TTC549 (cell line): ENCODE measurements around the gene HNRNPA1.
"Not testable (repeated sequence)": the region's sequence is repeated elsewhere in the genome, so short reads cannot be mapped to it uniquely, and the experiment has no call there.

Experiments
- FAIRE-seq: peaks from 2 replicates; lab custom pipeline; 2012; peaks lifted over from hg19 to GRCh38; lab: Jason Lieb, UNC

Gene HNRNPA1

DNA sequence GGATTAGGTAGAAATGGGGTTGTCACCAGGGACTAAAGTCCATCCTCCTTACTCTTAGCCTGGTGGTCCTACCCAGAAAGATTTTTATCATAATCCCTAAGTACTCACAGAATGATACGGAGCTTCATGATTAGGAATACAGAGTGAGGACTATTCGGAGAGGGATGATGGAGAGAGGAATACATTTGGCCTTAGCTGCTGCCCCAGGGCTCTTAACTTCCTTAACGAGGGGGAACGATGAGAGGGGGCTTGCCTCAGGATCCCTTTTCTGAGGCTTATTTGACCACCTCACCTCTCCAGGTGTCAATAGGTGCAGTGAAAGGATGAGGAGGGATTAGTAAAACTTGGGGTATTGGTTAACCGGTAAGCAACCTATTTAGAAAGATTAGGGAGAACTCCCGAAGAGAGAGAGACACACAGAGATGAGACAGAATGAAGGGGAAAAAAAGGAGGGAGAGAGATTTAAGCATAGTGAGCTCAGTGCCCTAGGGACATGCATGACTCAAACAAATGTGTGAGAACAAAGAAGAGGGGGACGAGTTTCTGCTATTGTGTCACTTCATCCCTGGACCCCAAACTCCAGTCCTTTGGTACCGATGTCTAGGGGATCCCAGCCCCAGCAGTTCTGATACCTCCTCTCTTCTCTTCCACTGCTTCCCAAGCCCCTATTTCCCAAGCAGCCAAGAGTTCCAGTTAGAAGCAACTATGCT lies 19.1 kb downstream of the HNRNPA1 start:
- FAIRE-seq, result no peak

DNA sequence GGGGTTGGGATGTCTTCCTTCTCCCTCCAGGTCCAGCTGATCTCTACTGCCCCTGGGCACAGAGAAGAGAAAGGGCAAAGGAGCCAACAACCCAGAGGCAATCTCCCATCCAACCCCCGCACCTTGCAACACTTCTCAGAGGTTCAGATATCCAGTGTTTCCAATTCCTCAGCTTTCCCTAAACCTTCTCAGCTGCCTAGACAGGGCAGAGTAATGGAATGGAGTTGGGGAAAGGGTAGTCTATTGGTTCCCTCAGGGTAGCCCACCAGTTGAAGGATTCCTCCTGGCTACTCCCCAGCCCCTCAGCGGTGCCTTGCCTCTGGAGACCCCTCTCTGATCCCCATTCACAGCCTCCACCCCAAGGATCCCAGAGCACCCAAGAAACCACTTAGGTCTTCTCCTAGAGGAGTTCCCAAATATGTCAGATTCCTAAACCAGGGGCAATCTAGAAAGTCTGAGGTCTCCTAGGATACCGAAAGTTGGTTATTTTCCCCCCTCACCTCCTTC lies 19.8 kb downstream of the HNRNPA1 start:
- no peak for FAIRE-seq

DNA sequence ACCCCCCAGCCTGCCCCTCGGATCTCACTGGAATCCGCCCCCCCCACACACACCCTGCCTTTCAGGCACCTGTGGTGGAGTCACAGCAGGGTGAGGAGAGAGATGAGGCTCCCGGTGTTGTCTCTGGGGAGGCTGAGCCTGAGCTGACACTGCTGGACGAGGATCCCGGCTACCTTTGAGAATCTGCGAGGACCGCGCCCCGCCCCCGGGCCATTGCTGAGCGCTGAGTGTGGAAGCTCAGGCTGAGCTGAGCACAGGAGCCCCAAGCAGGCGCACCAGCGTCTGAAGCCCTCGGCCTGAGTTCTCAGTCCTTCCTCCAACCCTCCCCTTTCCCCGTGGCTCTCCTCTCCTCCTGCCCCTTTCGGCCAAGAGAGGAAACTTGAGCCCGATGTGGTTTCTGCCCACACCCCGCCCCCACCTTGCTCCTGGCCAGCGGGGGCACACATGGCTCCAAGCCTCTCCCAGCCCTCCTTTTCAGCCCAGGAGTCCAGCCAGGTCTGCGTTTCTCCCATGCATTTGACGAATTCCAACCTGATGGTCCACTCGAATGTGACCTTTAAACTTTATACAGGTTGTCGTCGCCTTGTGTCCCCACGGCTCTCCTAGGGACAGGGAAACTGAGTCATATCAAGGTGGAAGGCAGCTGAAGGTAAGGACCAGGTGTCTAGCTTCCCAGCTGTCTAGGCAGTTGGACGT lies 20.4 kb downstream of the HNRNPA1 start, which contains the start of gene NFE2:
Gene NFE2 (minus strand): TSS at position 284 of the 696 bp plus-strand sequence. CDS start 5,767 bp downstream, outside the sequence.
- no peak for FAIRE-seq

DNA sequence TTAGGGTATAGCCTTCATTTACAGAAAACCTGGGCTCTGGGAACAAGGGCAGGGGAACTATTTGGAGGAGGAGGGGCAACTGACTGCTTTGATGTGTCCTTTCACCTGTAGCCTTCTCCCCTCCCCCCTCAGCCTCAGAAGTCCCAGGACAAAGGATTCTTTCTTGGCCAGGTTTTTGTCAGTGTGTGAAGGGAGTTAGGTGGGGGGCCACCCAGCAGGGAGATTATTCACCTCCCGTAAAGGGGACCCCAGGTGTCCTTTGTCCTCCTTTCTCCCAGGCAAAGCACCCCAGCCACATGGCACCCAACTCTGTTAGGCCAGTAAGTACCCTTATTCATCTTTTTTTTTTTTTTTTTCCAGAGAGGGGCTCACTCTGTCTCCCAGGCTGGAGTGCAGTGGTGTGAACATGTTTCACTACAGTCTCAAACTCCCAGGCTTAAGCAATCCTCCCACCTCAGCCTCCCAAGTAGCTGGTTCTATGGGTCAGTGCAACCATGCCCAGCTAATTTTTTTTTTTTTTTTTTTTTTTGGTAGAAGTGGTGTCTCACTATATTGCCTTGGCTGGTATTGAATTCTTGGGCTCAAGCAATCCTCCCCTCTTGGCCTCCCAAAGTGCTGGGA lies 21.0 kb downstream of the HNRNPA1 start:
- no peak for FAIRE-seq

DNA sequence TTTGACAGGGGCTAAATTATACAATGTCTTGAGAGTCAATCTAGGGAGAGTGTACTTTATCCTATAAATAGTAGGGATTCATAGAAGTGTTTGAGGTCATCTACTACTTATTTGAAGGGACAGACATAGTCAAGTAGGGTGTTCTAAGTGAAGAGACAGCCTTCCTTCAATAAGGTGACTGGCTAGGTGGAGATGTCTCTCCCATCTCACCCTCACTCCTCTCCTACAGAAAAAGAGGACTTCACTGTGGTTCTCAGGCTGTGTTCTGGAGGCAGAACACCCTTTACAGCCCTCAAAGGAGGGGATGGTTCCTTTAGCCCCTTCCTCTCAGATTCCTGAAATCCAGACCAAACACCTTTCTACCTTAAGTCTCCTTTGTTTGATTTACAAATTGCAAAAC lies 23.1 kb downstream of the HNRNPA1 start:
- FAIRE-seq, result no peak

DNA sequence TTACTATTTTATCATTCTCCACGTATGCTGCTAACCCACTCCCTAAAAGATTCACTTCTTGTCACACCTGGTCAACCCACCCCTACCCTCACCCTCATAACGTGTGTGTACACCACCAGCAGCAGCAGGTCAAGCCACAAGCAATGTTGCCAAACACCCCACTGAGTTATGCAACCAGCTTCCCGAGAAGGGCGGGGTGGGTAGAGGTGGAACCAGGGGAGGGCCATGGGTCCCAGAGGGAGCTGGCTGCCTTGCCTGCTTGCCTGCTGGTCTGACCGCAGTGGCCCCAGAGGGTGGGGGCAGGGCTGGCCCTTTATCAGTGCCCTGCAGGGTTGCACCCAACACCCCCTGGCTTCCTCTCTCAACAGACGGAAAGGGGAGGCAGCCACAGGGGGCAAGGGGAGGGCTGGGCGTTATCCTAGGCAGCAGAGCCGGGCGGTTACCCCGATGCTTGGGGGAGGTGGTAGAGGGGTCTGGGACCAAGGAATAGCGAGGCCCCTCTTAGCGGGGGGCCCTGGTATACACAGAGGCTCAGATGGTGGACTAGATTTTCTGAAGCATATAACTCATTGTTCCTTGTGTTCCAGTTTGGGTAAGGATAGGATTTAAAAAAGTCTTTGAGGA lies 23.8 kb downstream of the HNRNPA1 start:
- FAIRE-seq, result no peak

DNA sequence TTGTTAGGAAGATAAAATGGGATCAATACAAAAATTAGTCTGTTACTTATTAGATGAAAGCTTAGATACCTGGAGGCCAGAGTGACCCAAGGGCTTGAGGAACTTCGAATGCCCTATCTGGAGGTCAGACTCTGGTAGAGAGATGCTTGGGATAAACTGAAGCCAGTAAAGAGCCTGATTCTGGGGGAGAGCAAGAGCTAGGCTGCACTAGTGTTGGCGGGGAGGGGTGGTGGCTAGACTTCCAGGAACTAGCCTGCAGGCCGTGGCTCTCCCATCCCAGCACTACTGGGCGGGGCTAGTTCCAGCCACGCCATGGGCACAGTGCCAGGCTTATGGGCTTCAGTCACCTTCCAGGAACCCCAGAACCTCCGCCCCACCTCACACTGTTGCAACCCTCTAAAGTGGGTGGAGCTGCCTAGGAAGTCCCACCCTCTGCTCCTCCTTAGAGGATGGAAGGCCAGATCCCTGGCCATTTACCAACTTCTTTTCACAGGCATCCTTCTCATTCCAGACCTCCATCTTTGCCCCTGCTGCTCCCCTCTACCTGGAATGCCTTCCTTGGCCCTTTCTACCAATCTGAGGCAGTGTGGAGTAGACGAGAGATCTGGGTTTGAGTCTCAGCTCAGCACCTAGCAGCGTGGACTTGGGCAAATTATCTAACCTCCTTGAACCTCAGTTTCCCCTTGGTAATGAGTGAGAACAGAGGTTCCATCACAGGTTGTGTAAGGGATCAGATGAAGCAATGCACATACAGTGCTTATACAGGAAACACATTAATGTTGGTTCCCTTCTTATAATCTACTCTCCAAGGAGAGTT lies 26.6 kb downstream of the HNRNPA1 start:
- no peak for FAIRE-seq

DNA sequence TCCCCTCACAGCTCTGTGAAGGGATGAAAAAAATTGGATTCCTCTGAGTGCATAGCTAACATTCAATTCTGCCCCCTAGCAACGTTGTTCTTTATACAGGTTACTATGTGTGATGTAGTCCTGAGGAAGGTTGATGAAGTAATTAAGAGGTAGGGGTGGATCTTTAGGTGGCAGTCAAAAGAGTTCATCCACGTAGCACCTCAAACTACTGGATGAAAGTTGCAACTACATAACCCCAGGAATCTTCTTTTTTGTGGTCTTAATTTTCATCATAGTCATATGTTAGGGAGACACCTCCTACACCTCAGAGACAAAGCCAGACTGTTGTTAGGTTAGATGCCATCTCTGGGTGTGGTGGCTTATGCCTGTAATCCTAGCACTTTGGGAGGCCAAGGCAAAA lies 30.5 kb downstream of the HNRNPA1 start:
- FAIRE-seq, result no peak

DNA sequence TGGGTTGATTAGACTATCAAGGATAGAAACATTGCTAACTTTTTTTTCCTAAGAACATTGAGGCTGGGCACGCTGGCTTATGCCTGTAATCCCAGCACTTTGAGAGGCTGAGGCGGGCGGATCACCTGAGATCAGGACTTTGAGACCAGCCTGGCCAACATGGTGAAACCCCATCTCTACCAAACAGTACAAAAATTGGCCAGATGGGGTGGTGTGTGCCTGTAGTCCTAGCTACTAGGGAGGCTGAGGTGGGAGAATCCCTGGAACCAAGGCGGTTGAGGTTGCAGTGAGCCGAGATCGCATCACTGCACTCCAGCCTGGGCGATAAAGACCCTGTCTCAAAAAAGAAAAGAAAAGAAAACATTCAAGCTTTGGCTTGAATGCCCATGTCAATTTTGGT lies 31.8 kb downstream of the HNRNPA1 start:
- FAIRE-seq, result not testable (repeated sequence)

DNA sequence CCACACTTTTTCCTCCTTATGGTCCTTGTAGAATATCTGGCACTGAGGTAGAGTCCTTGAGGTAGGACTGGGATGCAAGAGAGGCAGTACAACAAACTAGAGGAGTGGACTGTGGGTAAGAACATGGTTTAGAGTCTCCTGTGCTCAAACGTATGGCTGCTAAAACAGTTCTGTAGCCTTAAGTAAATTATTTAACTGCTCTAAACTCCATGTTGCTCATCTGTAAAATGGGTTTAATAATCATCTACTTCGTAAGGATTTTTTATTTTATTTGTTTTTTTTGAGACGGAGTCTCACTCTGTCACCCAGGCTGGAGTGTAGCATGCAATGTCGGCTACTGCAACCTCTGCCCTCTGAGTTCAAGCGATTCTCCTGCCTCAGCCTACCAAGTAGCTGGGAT lies 40.8 kb downstream of the HNRNPA1 start:
- no peak for FAIRE-seq

DNA sequence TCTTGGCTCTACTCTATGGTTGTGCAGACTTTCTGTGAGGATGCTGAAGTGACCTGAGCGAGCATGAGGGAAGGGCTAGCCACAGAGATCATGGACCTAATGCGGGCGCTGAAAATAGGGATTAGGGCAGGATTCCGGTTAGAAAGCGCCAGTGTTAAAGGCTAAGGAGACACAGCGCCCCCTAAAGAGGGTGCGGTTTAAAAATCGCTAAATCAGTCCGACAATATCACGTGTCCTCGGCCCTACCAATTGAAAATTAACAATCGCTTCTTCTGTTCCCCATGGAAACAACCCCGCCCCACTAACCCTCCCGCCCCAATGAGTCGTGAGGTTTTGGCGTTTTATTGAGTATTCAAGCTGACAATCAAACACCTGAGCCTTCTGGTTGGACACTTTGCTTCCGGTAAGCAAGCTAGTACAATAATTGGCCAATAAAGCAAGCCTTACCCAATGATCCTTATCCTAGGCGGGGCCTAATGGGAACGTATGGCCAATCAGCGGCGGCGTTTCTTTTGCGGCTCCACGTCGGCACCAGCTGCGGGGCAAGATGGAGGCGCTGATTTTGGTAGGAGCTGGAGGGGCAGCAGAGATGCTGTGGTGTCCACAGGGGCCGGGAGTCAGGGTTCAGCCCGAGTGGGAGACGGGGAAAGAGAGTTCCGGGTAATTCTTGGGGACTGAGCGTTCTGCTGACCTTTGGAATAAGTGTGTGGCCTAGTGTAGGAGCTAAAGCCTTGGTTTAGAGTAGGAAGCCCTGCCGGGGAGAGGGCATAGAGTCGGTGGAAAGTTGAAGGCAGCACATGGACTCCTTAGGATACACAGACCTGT lies 44.3 kb downstream of the HNRNPA1 start, which contains the start of gene COPZ1:
Gene COPZ1 (plus strand): TSS at position 515 of the 825 bp plus-strand sequence. CDS start 33 bp downstream, at position 548.
- peak; percentile 95 for FAIRE-seq

DNA sequence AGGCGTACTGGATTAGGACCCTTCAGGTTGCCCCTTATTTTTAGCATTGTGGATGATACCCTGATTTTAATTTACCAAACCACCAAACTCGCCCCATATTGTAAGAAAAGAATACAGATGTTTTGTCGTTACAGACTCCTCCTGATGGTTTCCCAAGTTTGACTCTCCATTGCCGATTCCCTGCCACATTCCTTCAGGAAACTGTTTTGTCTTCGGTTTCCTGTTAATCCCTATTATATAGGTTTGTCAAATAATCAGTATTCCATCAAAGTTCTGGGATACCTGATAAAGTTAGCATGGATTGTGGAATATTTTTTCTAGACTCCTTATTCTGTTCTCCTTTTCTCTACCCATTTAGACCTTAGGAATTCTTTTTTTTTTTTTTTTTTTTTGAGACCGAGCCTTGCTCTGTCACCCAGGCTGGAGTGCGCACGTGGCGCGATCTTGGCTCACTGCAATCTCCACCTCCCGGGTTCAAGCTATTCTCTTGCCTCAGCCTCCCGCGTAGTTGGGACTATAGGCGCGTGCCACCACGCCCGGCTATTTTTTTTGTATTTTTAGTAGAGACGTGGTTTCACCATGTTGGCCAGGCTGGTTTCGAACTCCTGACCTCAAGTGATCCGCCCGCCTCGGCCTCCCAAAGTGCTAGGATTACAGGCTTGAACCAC lies 45.0 kb downstream of the HNRNPA1 start:
- FAIRE-seq, result not testable (repeated sequence)

DNA sequence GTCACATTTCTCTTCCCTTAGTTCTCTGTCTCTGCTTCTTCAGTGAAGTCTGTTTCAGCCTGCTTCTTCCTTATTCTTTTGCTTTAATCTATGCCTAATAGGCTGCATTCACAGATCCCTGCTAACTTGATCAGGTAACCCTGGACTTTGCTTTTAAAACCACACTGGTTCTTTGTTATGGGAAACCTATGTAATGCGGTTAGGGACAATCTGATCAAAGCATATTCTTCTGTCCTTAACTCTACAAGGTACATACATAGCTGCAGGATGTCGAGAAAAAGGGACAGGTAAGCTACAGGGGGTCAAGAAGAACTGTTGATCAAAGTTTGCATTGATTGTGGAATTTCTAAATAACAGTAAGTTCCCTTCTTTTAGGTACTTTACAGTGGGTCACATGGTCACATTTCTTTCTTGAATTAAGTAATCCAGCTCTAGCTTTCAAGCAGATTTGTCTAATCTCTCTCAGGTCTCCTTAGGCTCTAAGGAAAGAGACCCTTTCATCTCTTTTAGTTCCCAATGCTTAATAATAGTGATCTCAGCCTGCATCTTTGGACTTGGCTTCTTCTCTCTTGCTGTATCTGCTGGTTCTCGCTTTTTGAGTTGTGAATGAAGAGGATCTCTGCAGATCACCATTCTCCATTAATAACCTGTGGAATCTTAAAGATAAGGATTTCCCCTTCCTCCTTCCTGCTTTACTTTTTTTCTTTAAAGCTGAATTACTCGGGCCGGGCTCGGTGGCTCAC lies 48.2 kb downstream of the HNRNPA1 start:
- FAIRE-seq, result no peak

DNA sequence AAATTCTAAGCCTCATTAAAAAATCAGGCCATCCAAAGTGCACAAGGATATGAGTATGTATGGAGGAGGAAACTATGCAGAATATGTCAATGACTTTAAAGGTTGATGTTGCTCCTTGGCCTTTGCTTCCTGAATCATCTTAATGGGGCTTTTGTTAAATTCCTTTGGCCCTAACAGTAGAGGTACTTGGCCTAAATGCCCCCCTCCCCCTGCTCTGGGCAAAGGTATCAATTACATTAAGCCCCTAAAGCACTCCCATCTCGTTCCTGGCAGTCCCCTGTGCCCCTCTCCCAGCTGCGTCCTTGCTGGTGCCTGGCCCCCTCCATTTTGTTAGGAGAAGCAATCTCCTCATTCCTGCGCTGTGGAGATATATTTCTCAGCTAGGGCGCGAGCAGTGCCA lies 49.2 kb downstream of the HNRNPA1 start:
- no peak for FAIRE-seq

DNA sequence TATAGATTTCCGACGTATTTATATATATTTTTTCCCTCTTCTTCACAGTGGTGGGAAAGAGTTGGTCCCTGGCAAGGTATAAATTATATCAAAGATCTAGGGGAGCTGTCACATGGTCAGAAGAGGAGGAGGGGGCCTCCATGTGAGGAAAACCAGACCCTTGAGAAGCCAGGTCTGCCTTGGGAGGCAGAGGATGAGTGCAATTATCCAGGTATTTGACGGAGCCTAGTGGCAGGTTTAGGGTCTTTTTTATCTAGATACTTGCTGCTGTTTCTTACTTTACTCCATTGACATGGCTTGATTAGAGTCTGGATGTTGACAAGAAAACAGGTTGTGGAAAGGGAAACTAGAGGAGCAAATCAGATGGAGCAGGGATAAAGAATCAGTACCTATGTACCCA lies 49.9 kb downstream of the HNRNPA1 start:
- no peak for FAIRE-seq

DNA sequence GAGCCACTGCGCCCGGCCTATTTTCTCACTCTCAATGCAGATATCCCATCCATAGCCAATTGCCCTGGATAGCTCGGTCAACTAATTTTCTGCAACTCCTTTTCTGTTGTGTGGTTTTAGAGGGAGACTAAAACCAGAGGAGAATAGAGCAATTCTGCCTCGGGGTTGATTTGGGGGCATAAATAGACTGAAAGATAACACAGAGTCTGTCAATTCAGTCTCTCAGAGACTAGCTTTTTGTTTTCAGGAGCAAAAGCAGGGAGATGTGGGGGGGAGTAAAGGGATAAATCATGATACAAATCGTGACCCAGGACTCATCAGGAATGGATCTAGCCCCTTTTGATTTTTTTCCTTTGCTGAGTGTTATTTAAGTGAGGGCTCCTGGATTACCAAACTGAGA lies 50.9 kb downstream of the HNRNPA1 start:
- no peak for FAIRE-seq

DNA sequence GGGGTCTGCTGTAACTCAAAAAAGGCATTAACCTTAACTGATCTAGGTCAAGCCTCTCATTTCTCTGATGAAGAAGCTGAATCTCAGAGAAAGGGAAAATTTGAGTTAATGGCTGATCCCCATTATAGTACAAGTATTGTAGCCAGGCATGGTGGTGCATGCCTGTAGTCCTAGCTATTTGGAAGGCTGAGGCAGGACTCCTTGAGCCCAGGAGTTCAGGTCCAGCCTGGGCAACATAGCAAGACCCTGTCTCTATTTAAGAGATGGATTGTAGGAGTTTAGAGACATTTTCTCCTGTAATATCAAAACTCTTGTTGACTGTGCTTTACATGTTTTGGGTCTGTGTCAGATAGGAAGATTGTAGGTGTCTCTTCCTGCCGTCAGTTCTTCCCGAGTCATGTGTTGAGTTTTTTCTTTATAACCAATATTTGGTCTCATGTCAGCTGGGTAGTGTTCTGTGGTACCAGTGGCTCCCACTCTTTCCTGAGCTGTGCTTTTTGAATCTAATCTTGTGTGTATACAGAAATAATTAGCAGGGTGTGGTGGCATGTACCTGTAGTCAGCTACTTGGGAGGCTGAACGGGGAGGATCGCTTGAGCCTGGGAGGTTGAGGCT lies 53.0 kb downstream of the HNRNPA1 start:
- no peak for FAIRE-seq
